ENCODE results near the gene ANKRD36.
"Not testable (repeated sequence)": the region's sequence is repeated elsewhere in the genome, so short reads cannot be mapped to it uniquely, and the experiment has no call there.

GRCh38 chr2:97111246-97111645 is 1.7 kb upstream of the ANKRD36 start:
- not testable (repeated sequence) for TF ChIP-seq EZH2 (IDR thresholded peaks at IDR 0.05; ENCODE audit: low read length, missing control alignments); CTCF (conservative IDR thresholded peaks at IDR 0.05 in 1 of 2, IDR thresholded peaks at IDR 0.05 in 1 of 2; ENCODE audit: low read depth in 1 of 2, low read length in 2 of 2)

All from fibroblast of lung (primary cell).